Measurements from ENCODE around the gene SPAG8. TPM values are rescaled to one million over a fixed set of nuclear protein-coding genes. Genes with fewer than 3 reads are reported as not detected.

SPAG8 gene
- total RNA-seq, 2 experiments from 2014 or later: 1.1 to 3.6 TPM

DNA sequence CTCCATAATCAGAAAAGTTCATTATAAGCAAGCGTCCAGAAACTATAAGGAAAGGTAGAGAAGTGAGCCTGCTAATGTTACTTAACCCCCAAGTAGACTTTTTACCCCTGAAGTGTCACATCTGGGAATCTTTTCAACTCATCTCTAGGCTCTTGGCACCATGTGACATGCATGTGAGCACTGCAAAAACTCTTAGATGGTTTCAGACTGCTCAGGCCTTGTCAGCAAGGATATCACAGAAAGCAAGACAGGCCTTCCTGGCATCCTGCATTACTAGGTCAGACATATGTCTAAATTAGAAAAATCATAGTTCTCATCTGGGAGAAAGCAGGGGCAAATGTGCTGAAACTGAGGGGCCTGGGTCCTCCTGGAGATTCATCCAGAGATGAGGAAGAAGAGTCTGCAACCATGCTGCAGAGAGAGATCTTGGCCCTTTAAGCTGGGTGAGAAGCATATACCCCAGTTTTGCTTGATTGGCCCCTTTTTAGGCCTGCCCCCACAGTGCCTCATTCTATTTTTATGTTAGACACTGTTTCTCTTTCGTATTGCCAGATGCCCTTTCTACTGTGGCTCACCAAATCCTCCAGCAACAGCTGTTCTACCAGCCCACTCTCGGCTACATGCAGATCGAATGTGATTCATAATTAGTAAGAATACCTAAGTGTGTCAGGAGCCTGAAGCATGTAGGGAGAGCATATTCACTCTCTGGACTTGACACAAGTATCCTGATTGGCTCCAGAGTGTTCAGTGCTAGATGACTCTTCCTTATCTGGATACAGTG lies 35.9 kb upstream of the SPAG8 start:
- BruUV-seq (replicated peaks): no TSS peak
- H4K20me1 ChIP-seq (ENCODE audit: insufficient read depth, low read length): no peaks in the 10 kb centered on the region
- DNase-seq (ENCODE audit: low spot score): peak; percentile 62
- peak overlapping the region; percentile 54 for H3K4me2 ChIP-seq (ENCODE audit: low read length)
- POLR2A ChIA-PET: interaction anchor here (0.6 kb wide), 1 partner anchor 129 kb away, joined by 3 read pairs; no protein-coding TSS in a partner anchor
- H2AFZ ChIP-seq (ENCODE audit: low read length): peak overlapping the region; percentile 6; the same call in 1 of the 2 replicates
- no peaks in the 10 kb centered on the region for H3K36me3 ChIP-seq (ENCODE audit: insufficient read depth, low read length)
- no peaks in the 10 kb centered on the region for H3K9me3 ChIP-seq (ENCODE audit: low read length)
- no peak overlapping the region for H3K4me3 ChIP-seq (ENCODE audit: low read depth, low read length, poor library complexity, severe bottlenecking)
- H3K79me2 ChIP-seq (ENCODE audit: insufficient read depth, low read depth, low read length): no peaks in the 10 kb centered on the region
- CTCF ChIA-PET (ENCODE audit: unreplicated experiment): interaction anchor here (1.3 kb wide), 1 partner anchor 35 kb away, joined by 4 read pairs; no protein-coding TSS in a partner anchor
- H3K9me2 ChIP-seq (ENCODE audit: insufficient read depth, low read length): no peaks in the 10 kb centered on the region
- H3K4me1 ChIP-seq (ENCODE audit: insufficient read depth, low read length, poor library complexity, severe bottlenecking): peaks cover 34% of the 10 kb centered on the region
- intact Hi-C loops (cut with micrococcal nuclease; ENCODE audit: unreplicated experiment): no loop called here
- TF ChIP-seq EZH2phosphoT487 (IDR thresholded peaks at IDR 0.05; ENCODE audit: borderline replicate concordance, low read depth, low read length): no peak
- TF ChIP-seq, protein P1, sequence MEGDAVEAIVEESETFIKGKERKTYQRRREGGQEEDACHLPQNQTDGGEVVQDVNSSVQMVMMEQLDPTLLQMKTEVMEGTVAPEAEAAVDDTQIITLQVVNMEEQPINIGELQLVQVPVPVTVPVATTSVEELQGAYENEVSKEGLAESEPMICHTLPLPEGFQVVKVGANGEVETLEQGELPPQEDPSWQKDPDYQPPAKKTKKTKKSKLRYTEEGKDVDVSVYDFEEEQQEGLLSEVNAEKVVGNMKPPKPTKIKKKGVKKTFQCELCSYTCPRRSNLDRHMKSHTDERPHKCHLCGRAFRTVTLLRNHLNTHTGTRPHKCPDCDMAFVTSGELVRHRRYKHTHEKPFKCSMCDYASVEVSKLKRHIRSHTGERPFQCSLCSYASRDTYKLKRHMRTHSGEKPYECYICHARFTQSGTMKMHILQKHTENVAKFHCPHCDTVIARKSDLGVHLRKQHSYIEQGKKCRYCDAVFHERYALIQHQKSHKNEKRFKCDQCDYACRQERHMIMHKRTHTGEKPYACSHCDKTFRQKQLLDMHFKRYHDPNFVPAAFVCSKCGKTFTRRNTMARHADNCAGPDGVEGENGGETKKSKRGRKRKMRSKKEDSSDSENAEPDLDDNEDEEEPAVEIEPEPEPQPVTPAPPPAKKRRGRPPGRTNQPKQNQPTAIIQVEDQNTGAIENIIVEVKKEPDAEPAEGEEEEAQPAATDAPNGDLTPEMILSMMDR (conservative IDR thresholded peaks at IDR 0.05; ENCODE audit: low read length): no peak
- H3K27ac ChIP-seq (ENCODE audit: low read depth, low read length, poor library complexity, severe bottlenecking): peak overlapping the region; percentile 34

DNA sequence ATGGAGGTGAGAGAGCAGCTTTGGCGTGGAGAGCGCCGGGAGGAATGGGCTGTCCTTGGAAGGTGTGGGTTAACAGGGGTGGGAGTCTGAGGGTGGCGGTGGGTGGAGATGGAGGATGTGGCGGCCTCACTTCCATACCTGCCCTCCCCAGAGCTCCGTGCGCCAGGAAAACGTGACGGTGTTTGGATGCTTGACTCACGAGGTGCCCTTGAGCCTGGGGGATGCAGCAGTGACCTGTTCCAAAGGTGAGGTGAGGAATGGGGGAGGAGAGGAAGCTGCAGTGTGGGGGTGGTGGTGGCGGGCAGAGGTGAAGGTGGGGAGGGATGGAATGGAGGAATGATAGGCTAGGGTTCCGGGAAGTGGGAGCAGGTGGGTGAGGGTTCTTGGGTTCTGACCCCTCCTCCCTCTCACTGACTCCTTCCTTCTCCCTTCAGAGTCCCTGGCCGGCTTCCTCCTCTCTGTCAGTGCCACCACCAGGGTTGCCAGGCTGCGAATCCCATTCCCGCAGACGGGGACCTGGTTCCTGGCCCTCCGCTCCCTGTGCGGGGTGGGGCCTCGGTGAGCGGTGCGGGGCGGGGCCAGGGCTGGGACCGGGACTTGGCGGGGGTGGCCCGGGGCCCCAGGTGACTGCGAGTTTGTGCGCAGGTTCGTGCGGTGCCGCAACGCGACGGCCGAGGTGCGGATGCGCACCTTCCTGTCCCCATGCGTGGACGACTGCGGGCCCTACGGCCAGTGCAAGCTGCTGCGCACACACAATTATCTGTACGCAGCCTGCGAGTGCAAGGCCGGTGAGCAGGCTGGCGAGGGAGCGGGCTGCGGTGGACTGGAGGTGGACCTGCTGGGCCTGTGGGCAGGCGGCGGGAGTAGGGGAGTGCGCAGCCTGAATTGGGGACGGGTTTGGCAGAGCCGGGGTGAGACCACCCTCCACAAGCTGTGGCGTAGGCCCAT lies 34.0 kb upstream of the SPAG8 start:
- CTCF ChIA-PET (ENCODE audit: unreplicated experiment): interaction anchor here (0.6 kb wide), 1 partner anchor 50 kb away, joined by 6 read pairs; no protein-coding TSS in a partner anchor
- no peak for DNase-seq (ENCODE audit: low spot score)
- intact Hi-C loops (cut with micrococcal nuclease; ENCODE audit: unreplicated experiment): no loop called here
- Histone ChIP-seq H3K36me3 (ENCODE audit: insufficient read depth, low read length) (no peaks in the 10 kb centered on the region), H3K27ac (ENCODE audit: low read depth, low read length, poor library complexity, severe bottlenecking) (no peak overlapping the region), H3K9me2 (ENCODE audit: insufficient read depth, low read length) (no peaks in the 10 kb centered on the region), H4K20me1 (ENCODE audit: insufficient read depth, low read length) (no peaks in the 10 kb centered on the region), H2AFZ (ENCODE audit: low read length) (no peak overlapping the region), H3K9me3 (ENCODE audit: low read length) (no peaks in the 10 kb centered on the region), H3K4me2 (ENCODE audit: low read length) (peak overlapping the region; percentile 50; the same call in 1 of the 2 replicates), H3K4me1 (ENCODE audit: insufficient read depth, low read length, poor library complexity, severe bottlenecking) (peaks cover 39% of the 10 kb centered on the region), H3K79me2 (ENCODE audit: insufficient read depth, low read depth, low read length) (no peaks in the 10 kb centered on the region), H3K4me3 (ENCODE audit: low read depth, low read length, poor library complexity, severe bottlenecking) (no peak overlapping the region)
- POLR2A ChIA-PET: interaction anchor here (0.6 to 1.5 kb wide), 4 partner anchors 10 to 226 kb away, joined by 3 to 4 read pairs (median 4); no protein-coding TSS in a partner anchor
- no TSS peak for BruUV-seq (replicated peaks)
- TF ChIP-seq, protein P1 (conservative IDR thresholded peaks at IDR 0.05; ENCODE audit: low read length): no peak
- no peak for TF ChIP-seq EZH2phosphoT487 (IDR thresholded peaks at IDR 0.05; ENCODE audit: borderline replicate concordance, low read depth, low read length)
